Measurements from ENCODE around the gene NMNAT2.

The NMNAT2 gene

DNA sequence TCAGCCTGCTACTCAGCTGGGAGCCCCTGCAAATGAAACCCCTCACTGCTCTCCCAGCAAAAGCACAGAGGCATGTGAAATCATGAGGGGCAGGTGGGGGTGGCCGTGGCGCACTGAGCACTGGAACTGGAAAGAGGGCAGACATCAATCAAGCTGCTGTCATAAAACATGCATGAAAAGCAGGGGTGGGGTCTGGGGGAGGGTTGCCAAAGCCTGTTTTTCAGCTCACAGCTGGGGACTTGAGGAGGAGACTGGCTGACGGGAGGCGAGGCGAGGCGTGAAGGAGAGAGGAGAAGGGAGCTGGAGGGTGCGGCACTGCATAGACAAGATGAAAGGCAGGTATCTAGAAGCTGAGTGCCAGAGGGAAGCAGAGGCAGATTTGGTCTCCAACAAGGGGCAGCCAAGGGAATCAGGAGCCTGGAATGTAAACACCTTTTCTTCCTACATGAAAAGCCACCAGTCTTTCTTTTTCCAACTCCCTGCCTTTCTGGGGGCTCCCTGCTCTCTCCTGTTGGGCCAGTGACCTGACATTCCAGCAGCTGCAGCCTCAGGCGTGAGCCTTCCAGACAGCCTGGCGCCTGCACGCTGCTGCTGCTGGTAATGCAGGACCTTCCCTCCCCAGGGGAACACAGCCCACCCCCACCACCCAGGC lies 87.0 kb downstream of the NMNAT2 start:
- TF ChIP-seq, protein P1, sequence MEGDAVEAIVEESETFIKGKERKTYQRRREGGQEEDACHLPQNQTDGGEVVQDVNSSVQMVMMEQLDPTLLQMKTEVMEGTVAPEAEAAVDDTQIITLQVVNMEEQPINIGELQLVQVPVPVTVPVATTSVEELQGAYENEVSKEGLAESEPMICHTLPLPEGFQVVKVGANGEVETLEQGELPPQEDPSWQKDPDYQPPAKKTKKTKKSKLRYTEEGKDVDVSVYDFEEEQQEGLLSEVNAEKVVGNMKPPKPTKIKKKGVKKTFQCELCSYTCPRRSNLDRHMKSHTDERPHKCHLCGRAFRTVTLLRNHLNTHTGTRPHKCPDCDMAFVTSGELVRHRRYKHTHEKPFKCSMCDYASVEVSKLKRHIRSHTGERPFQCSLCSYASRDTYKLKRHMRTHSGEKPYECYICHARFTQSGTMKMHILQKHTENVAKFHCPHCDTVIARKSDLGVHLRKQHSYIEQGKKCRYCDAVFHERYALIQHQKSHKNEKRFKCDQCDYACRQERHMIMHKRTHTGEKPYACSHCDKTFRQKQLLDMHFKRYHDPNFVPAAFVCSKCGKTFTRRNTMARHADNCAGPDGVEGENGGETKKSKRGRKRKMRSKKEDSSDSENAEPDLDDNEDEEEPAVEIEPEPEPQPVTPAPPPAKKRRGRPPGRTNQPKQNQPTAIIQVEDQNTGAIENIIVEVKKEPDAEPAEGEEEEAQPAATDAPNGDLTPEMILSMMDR (conservative IDR thresholded peaks at IDR 0.05; ENCODE audit: low read length): no peak
- no peak for DNase-seq (ENCODE audit: low read depth)
- H3K4me3 ChIP-seq (ENCODE audit: low read length): no peak overlapping the region

DNA sequence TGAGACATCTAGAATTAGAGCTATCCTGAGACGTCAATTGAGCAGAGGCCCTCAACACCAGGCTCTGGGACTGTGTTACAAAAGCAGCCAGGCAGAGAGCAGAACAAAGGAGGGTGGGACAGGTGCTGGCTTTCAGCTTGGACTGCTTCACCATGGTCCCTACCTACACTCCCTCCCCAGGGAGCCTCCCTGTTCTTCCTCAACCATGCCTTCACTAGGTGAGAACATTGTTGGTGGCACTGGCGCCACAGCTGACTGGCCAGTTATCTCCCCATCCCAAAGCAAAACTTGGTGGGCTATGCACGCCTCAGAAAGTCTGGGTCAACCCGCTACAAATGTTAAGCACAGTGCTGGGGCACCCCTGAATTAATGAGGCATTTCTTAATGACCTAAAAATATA lies 87.8 kb downstream of the NMNAT2 start:
- DNase-seq (ENCODE audit: low read depth): no peak
- TF ChIP-seq, protein P1 (conservative IDR thresholded peaks at IDR 0.05; ENCODE audit: low read length): no peak
- no peak overlapping the region for H3K4me3 ChIP-seq (ENCODE audit: low read length)

DNA sequence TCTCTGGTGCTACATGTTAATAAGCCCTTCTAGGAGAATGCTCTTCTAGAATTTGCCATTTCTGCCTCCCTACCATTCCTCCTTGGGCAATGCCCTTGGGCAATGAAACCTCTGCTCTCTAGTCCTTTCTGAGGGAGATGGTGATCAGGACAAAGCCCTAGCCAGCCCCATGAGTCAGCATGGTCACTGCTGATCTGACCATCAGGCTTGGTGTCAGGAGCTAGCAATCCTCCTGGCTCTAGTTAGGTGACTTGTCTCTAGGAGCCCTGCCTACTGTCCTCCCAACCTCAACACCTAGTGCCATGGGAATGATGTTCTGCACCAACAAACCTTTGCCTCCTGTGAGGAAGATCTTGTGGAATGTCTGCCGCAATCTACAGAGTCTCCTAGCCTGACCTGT lies 89.8 kb downstream of the NMNAT2 start:
- TF ChIP-seq, protein P1 (conservative IDR thresholded peaks at IDR 0.05; ENCODE audit: low read length): no peak
- no peak overlapping the region for H3K4me3 ChIP-seq (ENCODE audit: low read length)
- DNase-seq (ENCODE audit: low read depth): no peak

DNA sequence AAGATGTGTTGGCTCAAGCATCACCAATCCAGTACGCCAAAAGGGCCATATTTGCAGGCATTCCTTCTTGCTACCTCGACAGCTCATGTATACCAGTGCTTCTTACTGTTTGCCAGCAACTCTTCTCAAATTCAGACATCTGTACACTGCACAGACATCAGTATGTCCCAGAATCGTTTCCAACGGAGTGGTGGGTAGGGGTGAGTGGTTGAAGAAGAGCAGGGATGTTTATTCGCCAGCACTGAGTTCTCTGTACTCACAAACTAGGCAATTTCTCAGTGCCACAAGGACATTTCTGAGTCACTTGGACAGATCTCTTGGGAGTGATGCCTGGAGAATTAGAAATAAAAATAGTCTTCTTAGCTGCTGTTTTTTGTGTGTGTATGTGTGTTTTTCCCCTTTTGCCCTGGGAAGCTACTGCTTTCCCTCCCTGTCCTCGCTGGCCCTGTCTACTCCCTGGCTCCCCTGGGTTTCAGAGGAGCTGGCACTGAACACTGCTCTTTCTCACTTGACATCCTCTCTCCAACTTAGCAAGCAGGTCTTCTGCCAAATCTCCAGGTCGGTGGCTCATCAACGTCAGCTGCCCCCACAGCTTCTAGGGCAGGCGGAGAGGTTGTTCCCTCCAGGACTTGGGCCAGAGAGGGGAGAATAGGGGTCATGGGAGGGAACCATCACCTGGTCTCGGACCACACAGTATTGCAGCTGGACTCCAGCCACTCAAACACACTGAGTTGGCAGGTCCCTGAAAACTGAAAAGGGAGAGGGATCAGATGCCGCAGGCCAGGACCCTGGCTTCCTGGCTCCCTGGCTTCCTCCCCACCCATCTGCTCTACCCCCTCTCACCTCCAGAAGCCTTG lies 90.5 kb downstream of the NMNAT2 start:
- TF ChIP-seq, protein P1 (conservative IDR thresholded peaks at IDR 0.05; ENCODE audit: low read length): no peak
- DNase-seq (ENCODE audit: low read depth): no peak

DNA sequence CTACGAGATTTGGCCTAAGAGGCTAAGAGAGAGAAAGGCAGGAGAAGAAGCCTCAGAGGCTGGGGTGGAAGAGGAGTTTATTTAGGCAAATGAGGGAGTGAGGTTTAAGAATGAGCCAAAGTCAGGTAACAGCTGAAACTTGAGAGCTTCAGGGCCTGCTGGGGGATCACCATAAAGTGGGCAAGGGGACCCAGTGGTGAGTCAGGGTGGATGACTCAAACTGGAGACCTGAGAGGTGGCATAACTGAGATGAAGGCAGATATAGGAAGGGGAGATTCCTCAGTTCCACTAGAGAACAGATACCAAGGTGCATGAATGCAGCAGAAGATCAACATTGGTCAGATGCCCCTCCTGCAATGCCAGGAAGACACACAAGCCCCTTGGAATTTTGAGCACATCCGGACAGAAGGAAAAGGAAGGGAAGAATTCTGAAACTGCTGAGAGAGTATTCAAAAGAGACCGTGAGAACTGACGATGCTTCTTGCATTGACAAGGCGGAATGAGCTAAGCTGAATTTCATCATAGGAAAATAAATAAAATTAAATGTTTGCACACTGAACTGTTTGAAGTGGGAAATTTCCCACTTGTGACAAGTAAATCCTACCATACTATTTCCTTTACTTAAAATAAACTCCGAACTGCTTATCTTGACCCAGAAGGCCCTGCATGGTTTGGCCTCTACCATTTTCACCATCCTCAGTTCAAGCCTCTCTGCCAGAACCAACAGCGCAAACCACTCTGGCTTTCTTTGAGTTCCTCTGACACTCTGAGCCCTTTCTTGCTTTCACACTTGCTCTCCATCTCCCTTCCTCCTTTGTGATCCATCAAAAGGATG lies 94.1 kb downstream of the NMNAT2 start:
- TF ChIP-seq, protein P1 (conservative IDR thresholded peaks at IDR 0.05; ENCODE audit: low read length): no peak
- no peak overlapping the region for H3K4me3 ChIP-seq (ENCODE audit: low read length)
- no peak for DNase-seq (ENCODE audit: low read depth)

More for the DNA sequence above, 90.5 kb downstream of the NMNAT2 start:
- no peak overlapping the region for H3K4me3 ChIP-seq (ENCODE audit: low read length)

DNA sequence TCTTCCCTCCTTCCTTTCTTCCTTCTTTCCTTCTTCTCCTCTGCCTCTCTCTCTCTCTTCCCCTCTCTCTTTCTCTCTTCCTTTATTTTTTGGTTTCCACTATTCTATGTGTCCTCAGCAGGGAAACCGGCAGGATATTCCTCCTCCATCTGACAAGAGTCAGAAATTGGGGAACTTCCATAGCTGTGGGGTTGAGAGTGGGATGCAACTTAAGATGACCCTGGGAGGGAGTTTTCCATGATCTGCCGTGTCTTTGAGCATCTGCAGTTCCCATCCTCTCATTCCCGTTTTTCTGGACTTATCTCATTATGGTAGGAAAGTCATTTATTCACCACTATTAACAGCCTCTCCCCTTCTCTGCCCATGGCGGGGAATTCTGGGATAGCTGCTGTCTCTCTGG lies 98.6 kb downstream of the NMNAT2 start:
- no peak overlapping the region for H3K4me3 ChIP-seq (ENCODE audit: low read length)
- TF ChIP-seq, protein P1 (conservative IDR thresholded peaks at IDR 0.05; ENCODE audit: low read length): no peak
- DNase-seq (ENCODE audit: low read depth): no peak

All from AG10803 (cell line).